ENCODE results near the gene HTR1D.

- TF ChIP-seq CTCF (IDR thresholded peaks at IDR 0.05) (no peak), POLR2A (IDR thresholded peaks at IDR 0.05) (no peak)
These were observed 42.7 kb downstream of the HTR1D start for GRCh38 chr1:23174426-23175110.

Data from testis (tissue), 2 donors.